GM19099 (cell line): Measurements from ENCODE around the gene ABCG1.

Source experiments
- POLR2A ChIP-seq: IDR thresholded peaks from 3 replicates; pipeline ENCODE4 v1.6.1; 2011; ENCODE audit warnings: low read depth; ENCODE audit not compliant: insufficient read length; ENCODE audit errors: extremely low read depth

ABCG1 gene

GRCh38 chr21:42218836-42219605 lies at the start of gene ABCG1:
ABCG1 (plus strand) TSS chr21:42219140; CDS start chr21:42219263, 123 bp downstream.
- peak; percentile 54 for TF ChIP-seq POLR2A

DNA sequence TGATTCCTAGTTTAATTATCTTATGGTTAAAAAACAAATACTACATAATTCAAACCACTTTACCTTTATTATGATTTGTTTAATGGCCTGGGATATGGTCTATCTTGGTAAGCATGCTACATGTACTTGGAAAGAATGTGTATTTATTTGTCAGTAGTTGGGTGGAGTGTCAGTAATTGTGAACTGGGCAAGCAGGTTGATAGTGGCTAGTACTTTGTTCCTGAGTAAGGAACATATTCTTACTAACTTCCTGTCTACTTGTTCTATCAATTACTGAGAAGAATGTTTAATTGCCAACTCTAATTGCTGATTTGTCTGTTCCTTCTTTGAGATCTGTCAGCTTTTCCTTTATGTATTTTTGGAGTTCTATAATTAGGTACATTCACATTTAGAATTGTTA lies 49.2 kb upstream of the ABCG1 start:
- no peak for TF ChIP-seq POLR2A

GRCh38 chr21:42171091-42172053 lies 47.6 kb upstream of the ABCG1 start:
- no peak for TF ChIP-seq POLR2A

DNA sequence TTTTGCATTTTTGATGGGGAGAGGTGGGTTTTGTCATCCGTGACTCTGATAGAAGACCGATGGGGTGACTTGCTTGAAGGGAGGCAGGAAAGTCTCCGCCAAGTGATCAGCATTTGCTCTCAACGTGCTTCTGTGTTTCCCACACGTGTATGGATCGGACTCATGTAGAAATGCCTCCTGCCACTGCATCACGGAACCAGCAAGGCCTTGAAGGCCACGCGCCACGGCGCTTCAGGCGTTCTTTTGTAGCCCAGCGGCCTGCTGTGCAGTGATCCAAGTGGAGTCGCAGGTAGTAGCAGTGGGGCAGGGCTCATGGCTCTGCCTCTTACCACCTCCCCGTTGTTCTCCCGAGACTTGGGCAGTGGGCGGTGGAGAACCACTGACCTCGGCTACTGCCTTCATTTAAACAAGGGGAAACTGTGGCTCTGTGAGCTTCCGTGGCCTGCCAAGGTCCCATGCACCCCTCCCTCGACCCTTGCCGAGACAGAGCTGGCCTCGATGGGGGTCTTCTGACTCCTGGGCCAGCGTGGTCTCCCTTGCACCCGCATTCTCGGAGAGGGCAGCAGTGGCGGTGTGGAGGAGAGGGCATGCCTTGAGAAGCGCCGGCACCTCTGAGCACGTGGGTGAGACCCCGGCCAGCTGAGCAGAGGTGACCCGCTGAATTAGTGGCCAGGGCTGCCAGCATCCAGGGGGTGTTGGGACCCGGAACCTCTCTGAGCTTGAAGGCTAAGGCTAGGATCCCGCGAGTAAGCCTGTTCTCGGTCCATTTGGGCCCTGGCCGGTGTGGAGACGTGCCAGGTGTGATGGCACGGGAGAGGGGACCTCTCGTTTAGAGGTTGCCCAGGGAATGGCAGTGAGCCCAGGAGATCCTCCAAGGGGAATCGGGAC lies 46.1 kb upstream of the ABCG1 start:
- TF ChIP-seq POLR2A, result no peak

GRCh38 chr21:42174173-42174572 lies 44.8 kb upstream of the ABCG1 start:
- TF ChIP-seq POLR2A, result no peak

- no peak for TF ChIP-seq POLR2A
Measured at GRCh38 chr21:42175110-42175710, 43.7 kb upstream of the ABCG1 start.

DNA sequence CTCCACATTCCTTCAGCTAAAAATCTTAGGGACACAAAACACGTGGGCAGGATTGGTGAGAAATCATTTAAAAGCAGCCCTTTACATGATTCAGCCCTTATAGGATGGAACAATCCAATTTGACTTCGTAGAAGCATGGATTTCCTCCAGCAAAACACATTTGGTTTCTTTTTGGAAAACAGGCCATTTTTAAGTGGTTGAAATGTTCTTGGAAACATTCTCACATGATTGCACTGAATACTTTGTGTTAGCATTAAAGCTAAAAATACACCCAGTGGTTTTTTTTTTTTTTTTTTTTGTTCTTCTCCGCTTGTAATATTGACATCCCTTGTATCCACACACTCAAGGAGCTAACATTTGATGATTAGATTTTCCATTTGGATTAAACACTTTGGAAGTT lies 42.1 kb upstream of the ABCG1 start:
- no peak for TF ChIP-seq POLR2A

- no peak for TF ChIP-seq POLR2A
Measured at GRCh38 chr21:42179316-42179715, 39.6 kb upstream of the ABCG1 start.

- no peak for TF ChIP-seq POLR2A
Measured at GRCh38 chr21:42182713-42183371, 36.1 kb upstream of the ABCG1 start.

DNA sequence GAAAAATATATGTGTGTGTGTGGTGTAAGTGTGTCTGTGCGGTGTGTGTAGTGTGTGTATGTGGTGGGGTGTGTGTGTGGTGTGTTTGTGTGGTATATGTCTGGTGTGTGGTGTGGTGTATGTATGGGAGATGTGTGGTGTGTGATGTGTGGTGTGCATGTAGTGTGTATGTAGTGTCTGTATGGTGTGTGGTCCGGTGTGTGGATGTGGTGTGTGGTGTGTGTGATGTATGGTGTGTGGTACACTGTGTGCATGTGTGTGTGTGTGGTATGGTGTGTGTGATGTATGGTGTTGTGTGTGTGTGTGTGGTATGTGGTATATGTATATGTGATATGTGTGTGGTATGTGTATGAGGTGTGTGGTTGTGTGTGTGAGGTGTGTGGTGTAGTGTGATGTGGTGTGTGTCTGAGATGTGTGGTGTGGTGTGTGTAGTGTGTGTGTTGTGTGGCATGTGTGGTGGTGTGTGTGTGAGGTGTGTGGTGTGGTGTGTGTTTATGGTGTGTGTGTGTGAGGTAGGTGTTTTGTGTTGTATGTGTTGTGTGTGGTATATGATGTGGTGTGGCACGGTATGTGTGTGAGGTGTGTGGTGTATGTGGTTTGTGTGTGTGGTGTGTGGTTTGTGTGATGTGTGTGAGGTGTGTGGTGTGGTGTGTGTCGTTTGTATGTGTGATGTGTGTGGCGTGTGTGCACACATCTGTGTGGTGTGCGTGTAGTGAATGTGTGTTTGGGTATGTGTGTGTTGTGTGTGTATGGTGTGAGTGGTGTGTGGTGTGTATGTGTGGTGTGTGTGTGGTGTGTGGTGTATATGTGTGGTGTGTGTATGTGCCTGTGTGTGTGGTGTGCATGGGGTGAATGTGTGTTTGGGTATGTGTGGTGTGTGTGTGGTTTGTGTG lies 35.3 kb upstream of the ABCG1 start:
- TF ChIP-seq POLR2A, result no peak

- TF ChIP-seq POLR2A, result no peak
Measured at GRCh38 chr21:42186591-42186990, 32.3 kb upstream of the ABCG1 start.

DNA sequence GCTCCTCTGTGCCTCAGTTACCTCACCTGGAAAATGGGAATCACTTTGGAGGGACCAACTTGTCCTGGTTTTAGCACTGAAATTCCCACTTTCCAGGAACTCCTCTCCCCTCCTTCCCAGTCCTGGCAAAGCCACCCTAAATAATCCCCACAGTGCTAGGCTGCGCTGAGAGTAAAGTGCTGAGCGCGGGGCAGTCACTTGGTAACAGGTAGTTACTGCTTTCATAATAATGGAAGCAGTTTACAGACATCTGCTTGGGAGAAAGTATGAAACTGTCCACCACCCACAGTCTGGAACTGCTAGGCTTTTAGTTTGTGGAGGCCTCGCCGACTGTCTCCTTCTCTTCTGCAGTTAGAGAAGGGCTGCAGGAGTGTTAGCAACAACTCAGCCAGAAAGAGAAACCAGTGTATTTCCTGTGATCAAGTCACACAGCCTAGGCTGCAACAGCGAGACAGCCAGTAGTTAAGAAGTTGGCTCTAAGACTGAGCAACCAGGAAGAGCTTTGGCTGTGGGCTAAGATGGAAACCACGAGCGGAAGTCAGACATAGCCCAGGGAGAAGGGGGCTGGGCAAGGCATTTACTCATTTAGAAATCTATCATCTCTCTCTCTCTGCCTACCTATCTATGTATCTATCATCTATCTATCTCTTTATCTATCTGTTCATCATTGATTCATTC lies 30.8 kb upstream of the ABCG1 start:
- peak; percentile 61 for TF ChIP-seq POLR2A

GRCh38 chr21:42188663-42189062 lies 30.3 kb upstream of the ABCG1 start:
- no peak for TF ChIP-seq POLR2A

DNA sequence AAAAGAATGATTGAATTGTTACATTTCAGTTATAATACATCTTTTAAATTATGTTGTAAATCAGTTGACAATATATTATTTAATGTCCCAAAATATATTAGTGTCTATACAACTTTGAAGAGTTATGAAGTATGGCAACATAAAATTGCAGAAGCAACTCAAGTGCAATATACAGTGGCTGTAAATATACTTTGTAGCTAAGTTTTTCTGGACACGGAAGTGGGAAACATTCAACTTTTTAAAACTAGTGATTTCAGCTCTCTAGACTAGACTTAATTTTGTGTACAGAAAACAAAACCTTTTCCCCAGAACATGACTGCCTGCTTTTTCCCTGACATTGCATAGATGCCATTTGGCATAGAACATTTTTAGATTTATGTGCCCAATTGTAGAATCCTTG lies 29.5 kb upstream of the ABCG1 start:
- no peak for TF ChIP-seq POLR2A
